HG02610 (cell line): ENCODE measurements around the gene PLCB2.

Source experiments
- ATAC-seq: cut with Tn5 transposase; IDR thresholded peaks from one replicate; pipeline ENCODE4 v1.9.1; 2021; ENCODE audit warnings: mild to moderate bottlenecking, moderate library complexity; ENCODE audit not compliant: unreplicated experiment

Gene PLCB2

GRCh38 chr15:40340740-40341400 lies 33.1 kb upstream of the PLCB2 start, which contains the start of gene CCDC9B:
TSS of gene CCDC9B (minus strand) at chr15:40340939. CDS start at chr15:40340819, 120 bp downstream.
- ATAC-seq: no peak

DNA sequence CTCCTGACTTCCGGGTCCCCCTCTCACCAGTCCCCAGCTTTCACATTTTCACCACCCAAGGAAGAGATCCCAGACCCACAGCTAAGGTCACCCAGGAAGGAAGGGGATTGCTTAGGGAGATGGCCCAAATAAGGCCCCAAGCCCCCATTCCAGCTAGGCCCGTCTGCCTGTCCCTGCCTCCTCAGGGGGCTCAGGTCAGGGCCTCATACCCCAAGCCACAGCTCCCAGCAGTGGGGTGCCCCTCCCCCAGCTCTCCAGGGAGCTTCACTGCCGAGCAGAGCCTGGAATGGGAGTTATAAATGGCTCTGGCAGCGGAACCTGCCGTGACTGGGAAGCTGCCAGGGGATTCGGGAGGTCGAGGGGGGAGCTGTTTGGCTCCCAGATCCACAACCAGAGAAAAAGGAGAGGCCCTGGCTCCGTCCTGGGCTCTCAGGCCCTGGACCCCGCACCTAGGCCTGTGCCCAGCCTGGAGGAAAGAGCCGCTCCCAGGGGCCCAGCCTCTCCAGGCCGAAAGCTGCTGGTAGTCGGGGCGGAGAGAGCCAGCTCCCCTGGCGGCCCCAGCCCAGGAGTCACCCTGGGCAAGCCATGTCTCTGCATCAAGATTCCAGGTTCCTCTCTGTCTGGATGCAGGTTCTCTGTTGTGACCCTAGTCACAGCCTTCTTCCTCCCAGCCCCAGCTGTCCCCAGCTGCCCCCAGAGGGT lies 32.5 kb upstream of the PLCB2 start:
- no peak for ATAC-seq

GRCh38 chr15:40339621-40339945 lies 31.8 kb upstream of the PLCB2 start:
- ATAC-seq: no peak

DNA sequence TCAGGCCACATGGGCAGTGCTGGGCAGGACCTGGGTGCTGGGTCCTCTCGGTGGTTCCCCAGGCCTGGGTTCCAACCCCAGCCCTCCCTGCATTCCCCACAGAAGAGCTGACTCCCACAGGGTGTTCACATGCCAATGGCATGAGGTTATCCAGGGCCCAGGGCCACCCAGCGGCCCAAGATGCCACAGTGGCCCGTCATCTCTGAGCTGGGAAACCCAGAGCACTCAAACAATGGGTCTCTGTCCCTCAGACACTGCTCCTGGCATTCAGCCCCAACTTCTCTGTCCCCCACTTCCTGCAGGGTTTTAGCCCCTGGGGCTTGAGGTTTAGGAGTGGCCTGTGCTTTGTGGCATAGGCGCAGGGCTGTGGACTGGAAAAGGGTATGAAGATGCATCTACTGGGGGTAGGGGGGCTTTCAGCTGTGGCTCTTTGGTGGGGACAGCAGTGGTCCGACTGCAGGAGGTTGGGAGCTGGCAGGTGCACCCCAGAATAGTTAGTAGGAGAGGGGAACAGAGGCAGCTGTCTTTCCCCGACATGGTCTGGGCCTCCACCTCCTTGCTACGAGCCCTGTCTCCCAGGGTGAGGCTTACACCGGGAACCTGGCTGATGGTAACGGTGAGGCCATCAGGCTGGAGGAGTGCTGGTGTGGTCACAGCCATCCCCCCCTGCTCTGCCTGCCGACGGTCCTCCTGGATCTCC lies 31.3 kb upstream of the PLCB2 start:
- no peak for ATAC-seq

DNA sequence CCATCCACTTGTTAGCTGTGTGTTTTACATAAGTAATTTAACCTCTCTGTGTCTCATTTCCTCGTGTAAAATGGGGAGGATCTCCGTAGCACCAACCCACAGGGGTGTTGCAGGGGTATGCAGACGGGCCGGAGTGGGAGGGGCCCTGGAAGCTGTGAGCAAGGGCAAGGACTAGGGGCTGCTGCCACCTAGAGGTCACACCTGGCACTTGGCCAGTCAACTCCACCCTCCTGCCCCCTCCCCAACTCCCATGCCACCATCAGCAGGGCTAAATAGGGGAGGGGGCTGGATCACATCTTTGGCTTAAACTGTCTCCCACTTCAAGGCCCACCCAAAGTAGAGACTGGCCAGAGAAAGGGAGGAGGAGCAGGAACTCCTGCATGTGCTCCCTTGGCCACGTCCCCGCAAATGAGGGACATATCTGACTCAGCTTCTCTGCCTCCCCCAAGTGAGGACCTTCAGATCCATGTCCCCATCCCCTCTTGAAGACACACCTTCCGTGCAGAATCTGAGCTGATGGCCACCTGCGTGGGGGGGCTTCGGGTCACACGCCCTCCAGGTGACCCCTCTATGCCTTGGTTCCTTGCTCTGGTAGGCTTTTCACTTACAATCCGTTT lies 30.4 kb upstream of the PLCB2 start:
- peak; percentile 68 for ATAC-seq

GRCh38 chr15:40337597-40337996 lies 29.9 kb upstream of the PLCB2 start:
- ATAC-seq: no peak

- no peak for ATAC-seq
Observed at GRCh38 chr15:40336744-40337122, 29.0 kb upstream of the PLCB2 start.

DNA sequence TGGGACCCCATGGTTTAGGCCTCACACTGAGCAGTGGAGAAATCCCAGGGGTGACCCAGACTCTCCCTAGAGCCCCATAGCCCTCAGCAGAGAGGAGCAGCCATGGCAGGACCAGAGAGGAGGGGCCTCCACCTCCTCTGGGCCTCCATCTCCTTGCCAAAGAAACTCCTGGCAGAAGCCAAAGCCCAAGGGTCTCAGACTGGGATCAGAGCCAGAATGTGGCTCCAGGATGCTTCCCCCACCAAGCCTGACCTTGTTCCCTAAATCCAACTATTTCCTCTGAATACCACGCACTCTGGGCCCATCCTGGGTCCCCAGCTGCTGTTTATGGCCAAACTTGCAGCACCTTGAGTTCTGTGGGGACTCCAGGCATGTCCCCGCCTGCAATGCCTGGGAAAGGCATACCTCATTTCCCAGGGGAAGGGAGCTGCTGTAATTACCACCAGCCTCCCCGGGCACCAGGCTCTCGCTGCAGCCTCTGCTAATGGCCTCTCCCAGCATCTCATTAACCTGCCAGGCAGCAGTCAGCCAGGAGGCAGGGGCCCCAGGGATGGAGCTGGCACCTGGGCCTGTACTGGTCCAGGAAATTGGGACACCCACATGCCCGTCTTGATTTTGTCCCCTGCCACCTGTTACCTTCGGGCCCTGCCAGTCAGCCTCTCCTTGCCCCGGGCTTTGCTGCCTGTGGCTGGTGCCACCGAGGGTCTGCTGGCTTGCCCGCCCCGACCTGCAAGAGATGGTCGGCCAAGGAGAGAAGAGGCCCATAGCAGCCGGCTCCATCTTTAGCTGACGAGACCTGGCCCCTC lies 28.4 kb upstream of the PLCB2 start:
- ATAC-seq: no peak

DNA sequence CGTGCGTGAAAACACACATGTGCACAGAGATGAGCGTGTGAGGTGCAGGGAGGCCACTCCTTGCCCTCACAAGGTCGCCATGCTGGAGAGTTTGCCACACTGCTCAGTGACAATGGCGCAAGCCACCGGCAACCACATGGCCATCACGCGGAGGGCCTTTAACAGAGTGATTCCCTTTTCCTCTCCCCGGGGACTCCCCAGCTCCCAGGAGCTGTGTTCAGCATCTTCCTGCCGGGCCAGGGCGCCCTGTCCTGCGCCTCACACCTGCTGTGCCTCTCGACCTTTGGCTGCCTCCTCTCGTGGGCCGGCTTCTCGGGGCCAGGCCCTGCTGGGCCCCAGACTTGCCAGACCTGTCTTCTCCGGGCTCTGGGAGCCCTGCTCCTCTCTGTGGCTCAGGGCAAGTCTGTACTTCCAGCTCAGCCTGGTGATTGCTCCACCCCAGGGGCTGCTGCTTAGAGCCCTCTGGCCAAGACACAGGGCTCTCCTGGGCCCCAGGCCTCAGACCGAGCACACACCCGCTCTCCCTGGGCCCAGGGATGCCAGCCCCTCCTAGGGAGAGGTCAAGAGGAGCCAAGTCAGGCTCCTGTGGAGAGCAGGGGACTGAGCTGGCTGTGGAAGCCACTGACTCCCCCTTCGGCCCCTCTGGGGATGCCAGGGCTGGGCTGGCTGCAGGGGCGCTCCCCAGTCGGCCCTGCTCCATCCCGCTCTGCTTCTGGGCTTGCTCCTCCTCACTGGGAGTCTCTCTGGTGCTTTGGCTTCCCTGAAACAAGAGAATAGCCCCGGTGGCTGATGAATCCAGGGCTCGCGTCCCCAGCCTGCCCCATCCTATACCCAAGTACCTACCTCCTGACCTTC lies 27.4 kb upstream of the PLCB2 start:
- no peak for ATAC-seq

DNA sequence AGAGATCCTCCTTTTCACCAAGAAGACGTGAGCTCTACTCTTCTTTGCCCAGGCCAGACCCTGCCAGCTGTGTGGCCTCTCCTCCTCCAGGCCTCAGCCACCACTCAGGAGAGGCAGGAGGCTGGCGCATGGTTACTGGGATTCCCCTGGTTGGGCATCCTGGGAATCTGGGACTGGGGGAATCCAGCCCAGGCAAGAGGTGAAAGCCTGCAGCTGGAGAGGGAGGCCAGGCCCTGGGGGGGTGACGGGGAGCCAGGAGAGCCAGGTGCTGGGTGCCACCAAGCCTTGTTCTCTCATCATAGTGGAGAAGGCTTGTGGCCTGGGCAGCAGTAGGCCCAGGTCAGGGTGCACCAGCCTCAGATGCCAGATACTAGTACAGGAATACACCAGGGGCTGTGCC lies 26.8 kb upstream of the PLCB2 start:
- ATAC-seq: no peak

GRCh38 chr15:40333922-40334492 lies 26.3 kb upstream of the PLCB2 start:
- peak; percentile 37 for ATAC-seq

GRCh38 chr15:40332113-40332781 lies 24.5 kb upstream of the PLCB2 start:
- no peak for ATAC-seq

DNA sequence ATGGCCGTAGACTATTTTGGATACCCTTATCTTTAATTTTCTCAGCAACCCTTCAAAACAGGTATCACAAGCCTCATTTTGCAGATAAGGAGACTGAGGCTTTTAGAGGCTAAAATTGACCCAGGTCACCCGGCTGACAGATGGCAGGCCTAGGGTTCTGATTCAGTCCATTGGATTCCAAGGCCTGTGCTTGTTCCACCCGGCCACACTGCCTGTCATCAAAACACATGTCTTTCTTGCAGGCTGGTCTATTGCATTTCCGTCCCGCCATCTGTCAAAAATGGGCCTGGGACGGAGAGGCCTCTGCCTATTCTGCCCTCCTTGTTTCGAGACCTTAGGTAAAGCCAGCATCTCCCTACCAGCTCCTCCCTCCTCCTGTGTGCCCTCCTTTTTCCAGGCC lies 23.9 kb upstream of the PLCB2 start:
- ATAC-seq: no peak

GRCh38 chr15:40331026-40331425 lies 23.3 kb upstream of the PLCB2 start:
- ATAC-seq: no peak

- ATAC-seq: no peak
Observed at GRCh38 chr15:40330368-40330836, 22.7 kb upstream of the PLCB2 start.

GRCh38 chr15:40329804-40330203 lies 22.1 kb upstream of the PLCB2 start:
- ATAC-seq: no peak

GRCh38 chr15:40328751-40329150 lies 21.0 kb upstream of the PLCB2 start:
- ATAC-seq: no peak

GRCh38 chr15:40328176-40328575 lies 20.4 kb upstream of the PLCB2 start:
- ATAC-seq: no peak

DNA sequence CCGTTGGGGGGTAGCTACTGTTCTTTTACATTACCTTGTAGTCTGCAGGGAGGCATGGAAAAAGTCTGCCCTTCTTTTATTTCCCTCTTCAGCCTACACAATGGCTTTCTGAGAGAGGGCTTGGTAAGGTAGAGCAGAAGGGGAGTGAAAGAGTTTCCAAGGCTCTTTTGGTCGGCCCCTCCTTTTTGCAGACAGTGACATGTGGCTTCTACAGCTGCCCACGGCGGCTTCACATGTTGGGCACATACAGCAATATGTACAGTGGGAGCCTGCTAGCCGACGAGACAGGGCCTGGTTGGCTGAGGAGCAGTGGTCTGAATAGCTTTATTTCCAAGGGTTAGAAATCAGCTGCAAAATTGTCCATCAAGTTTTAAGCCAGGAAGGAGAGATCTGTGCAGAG lies 19.7 kb upstream of the PLCB2 start:
- ATAC-seq: no peak
